ENCODE results near the gene CDR2L.
A peak's percentile ranks its signal among the peaks of the same experiment; 100 is the strongest.
"Not testable (repeated sequence)": the region's sequence is repeated elsewhere in the genome, so short reads cannot be mapped to it uniquely, and the experiment has no call there.

The CDR2L gene

GRCh38 chr17:74981979-74982662, 5.3 kb upstream of the CDR2L start:
- H3K4me3 ChIP-seq (ENCODE audit: low read length), result peak overlapping the region; percentile 60
- TF ChIP-seq, protein P1, sequence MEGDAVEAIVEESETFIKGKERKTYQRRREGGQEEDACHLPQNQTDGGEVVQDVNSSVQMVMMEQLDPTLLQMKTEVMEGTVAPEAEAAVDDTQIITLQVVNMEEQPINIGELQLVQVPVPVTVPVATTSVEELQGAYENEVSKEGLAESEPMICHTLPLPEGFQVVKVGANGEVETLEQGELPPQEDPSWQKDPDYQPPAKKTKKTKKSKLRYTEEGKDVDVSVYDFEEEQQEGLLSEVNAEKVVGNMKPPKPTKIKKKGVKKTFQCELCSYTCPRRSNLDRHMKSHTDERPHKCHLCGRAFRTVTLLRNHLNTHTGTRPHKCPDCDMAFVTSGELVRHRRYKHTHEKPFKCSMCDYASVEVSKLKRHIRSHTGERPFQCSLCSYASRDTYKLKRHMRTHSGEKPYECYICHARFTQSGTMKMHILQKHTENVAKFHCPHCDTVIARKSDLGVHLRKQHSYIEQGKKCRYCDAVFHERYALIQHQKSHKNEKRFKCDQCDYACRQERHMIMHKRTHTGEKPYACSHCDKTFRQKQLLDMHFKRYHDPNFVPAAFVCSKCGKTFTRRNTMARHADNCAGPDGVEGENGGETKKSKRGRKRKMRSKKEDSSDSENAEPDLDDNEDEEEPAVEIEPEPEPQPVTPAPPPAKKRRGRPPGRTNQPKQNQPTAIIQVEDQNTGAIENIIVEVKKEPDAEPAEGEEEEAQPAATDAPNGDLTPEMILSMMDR (IDR thresholded peaks at IDR 0.05; ENCODE audit: insufficient read depth, low read depth, low read length, missing control alignments), result no peak
- peak; percentile 38 for DNase-seq (ENCODE audit: low read depth)

GRCh38 chr17:74982663-74983313, 4.6 kb upstream of the CDR2L start:
- H3K4me3 ChIP-seq (ENCODE audit: low read length), result peak overlapping the region; percentile 60
- DNase-seq (ENCODE audit: low read depth), result not testable (repeated sequence)

GRCh38 chr17:74986206-74986576, 1.2 kb upstream of the CDR2L start:
- H3K4me3 ChIP-seq (ENCODE audit: low read length), result no peak overlapping the region
- TF ChIP-seq, protein P1 (IDR thresholded peaks at IDR 0.05; ENCODE audit: insufficient read depth, low read depth, low read length, missing control alignments), result no peak
- DNase-seq (ENCODE audit: low read depth), result no peak

DNA sequence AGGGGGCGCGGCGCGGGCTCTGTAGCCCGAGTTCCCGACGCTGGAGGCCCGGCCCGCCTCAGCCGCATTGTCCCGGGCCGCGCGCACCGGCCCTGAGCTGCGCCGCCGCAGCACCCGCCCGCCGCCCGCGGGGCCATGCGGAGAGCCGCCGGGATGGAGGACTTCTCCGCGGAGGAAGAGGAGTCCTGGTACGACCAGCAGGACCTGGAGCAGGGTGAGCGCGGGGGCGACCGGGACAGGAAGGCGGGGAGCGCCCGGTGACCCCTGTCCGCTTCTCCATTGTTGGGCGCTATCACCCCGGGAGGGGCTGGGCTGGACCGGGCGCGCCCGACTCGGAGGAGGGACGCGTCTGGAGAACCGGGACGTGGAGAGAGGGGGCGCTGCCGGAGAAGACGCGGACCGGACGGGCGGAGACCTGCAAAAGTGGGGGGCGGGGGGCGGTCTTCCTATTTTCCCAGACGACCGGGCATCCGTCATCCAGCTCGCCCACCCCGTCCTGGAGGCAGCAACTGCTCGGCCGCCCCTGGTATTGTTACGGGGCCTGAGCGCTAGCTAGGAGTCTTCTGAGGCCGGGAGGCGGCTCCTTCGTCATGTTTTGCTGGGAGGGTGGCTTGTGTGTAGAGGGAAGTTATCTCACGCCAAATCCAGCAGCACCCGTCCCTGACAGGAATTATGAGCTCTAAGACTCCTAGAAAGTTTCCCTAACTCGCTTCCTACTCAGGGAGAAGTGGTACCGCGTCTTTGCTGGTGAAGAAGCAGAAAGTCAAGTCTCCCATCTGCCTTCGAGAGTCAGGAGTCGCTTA, 678 bp downstream of the CDR2L start:
- TF ChIP-seq, protein P1 (IDR thresholded peaks at IDR 0.05; ENCODE audit: insufficient read depth, low read depth, low read length, missing control alignments), result peak; percentile 23
- DNase-seq (ENCODE audit: low read depth), result peak; percentile 66
- H3K4me3 ChIP-seq (ENCODE audit: low read length), result peak overlapping the region; percentile 70

GRCh38 chr17:74990581-74991105, 3.2 kb downstream of the CDR2L start:
- DNase-seq (ENCODE audit: low read depth), result no peak
- H3K4me3 ChIP-seq (ENCODE audit: low read length), result no peak overlapping the region
- TF ChIP-seq, protein P1 (IDR thresholded peaks at IDR 0.05; ENCODE audit: insufficient read depth, low read depth, low read length, missing control alignments), result no peak

DNA sequence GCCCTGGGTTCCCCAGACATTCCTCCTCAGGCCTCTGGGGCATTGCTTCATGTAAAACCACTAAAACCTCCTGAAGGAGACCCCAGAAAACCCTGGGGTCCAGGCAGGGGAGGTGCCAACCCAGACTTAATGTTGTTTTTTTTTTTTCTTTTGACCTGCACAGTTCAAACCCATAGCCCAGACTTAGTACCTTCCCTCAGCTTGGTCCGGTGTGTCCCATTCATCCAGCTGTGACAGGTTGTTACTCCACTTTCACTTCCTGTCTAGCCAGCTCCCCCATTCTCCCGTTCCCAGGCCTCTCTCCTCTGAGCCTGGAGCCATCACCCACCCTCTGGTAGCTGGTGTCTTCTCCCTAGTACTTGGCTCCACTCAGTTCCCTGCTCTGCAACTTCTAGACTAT, 4.8 kb downstream of the CDR2L start:
- DNase-seq (ENCODE audit: low read depth), result peak; percentile 13
- no peak overlapping the region for H3K4me3 ChIP-seq (ENCODE audit: low read length)
- TF ChIP-seq, protein P1 (IDR thresholded peaks at IDR 0.05; ENCODE audit: insufficient read depth, low read depth, low read length, missing control alignments), result no peak

DNA sequence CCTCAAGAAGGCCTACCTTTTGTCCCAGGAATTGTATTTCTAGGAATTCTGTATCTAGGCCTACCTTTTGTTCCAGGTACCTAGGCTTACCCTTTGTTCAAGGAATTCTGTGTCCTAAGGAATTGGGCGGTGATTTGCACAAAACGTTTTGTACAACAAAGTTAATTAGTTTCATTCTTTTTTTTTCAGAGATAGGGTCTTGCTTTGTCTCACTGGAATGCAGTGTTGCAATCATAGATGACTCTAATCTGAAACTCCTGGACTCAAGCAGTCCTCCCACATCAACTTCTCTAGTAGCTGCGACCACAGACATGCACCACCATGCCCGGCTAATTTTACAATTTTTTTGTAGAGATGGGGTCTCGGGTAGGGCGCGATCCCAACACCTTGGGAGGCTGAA, 7.0 kb downstream of the CDR2L start:
- peak; percentile 65 for DNase-seq (ENCODE audit: low read depth)
- H3K4me3 ChIP-seq (ENCODE audit: low read length), result no peak overlapping the region
- TF ChIP-seq, protein P1 (IDR thresholded peaks at IDR 0.05; ENCODE audit: insufficient read depth, low read depth, low read length, missing control alignments), result no peak
